Daoy (cell line): ENCODE results near the gene CSRP1. TPM values are rescaled to one million over a fixed set of nuclear protein-coding genes. Genes with fewer than 3 reads are reported as not detected.
"Not testable (repeated sequence)": the region's sequence is repeated elsewhere in the genome, so short reads cannot be mapped to it uniquely, and the experiment has no call there.

Experiments
- DNase-seq: peaks from one replicate; pipeline ENCODE4 v3.0.0-alpha.2; 2015; ENCODE audit warnings: low read depth
- total RNA-seq: library from RNA; depleted of rRNA; stranded (reverse); fragments of >200 nt; shearing (Covaris generic); gene quantifications from 2 replicates; pipeline ENCODE4 v1.2.3, GENCODE V29; 2014; rRNA removed

The CSRP1 gene
- 866 and 897 TPM in 2 replicates for total RNA-seq

- DNase-seq = peak; percentile 93
These were observed at the start of gene CSRP1 for GRCh38 chr1:201506557-201507359. Gene CSRP1, minus strand, starts transcription at chr1:201507123. Its CDS starts 10,820 bp downstream, at chr1:201496303.

- no peak for DNase-seq
These were observed 48.6 kb upstream of the CSRP1 start for GRCh38 chr1:201555593-201555945.

- DNase-seq = no peak
These were observed 48.1 kb upstream of the CSRP1 start for GRCh38 chr1:201554789-201555592.

GRCh38 chr1:201554190-201554600 is 47.3 kb upstream of the CSRP1 start:
- DNase-seq = no peak

- DNase-seq = no peak
These were observed 46.7 kb upstream of the CSRP1 start for GRCh38 chr1:201553496-201554189.

- peak; percentile 91 for DNase-seq
These were observed 46.0 kb upstream of the CSRP1 start for GRCh38 chr1:201552941-201553351.

DNA sequence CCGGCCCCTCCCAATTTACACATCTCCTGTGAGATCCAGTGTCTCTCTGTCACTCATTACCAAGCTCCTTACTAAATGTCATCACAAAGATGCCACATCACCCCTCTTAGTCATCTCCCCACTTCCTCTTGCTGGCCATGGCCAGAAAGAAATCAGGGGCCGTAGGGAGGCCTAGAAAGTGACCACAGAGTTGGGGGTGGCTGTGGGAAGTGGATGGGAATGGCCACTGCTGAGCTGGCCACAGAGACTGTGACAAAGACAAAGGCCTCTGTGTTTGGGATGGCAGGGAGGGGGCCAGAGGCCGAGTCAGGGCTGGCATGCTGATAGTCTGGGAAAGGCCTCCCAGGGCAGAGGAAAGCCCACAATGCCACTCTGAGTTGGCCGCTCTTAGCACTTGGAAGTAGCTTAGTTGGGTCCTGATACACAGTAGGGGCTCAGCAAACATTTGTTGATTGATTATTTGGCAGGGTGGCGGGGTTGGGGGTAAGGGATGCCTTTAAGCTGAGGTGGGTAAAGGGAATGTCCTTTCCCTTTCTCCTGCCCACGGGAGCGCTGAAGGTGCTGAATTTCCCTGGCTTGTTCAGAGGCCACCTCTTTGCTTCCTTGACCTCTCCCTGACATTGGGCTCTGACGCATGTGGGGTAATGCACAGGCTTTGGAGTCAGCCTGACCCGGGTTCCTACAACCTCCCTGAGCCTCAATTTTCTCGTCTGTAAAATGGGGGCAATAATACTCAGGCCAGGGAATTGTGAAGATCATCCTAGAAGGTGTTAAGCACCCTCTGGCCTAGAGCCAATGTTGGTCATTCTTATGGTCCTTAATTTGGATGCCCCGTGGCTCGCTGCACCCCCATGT is 45.2 kb upstream of the CSRP1 start:
- peak; percentile 88 for DNase-seq

GRCh38 chr1:201551096-201551495 is 44.2 kb upstream of the CSRP1 start:
- no peak for DNase-seq

DNA sequence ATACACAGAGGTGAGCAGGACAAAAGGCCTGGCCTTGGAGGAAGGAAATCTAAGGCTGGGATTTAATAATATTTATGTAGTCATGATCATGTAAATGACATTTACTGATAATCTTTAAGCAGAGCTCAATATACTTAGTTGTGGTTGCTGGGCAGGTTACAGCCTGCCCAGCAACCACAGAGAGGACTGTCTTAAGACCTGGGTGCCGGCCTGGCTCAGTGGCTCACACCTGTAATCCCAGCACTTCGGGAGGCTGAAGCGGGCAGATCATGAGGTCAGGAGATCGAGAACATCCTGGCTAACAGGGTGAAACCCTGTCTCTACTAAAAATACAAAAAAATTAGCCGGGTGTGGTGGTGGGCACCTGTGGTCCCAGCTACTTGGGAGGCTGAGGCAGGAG is 42.6 kb upstream of the CSRP1 start:
- not testable (repeated sequence) for DNase-seq

DNA sequence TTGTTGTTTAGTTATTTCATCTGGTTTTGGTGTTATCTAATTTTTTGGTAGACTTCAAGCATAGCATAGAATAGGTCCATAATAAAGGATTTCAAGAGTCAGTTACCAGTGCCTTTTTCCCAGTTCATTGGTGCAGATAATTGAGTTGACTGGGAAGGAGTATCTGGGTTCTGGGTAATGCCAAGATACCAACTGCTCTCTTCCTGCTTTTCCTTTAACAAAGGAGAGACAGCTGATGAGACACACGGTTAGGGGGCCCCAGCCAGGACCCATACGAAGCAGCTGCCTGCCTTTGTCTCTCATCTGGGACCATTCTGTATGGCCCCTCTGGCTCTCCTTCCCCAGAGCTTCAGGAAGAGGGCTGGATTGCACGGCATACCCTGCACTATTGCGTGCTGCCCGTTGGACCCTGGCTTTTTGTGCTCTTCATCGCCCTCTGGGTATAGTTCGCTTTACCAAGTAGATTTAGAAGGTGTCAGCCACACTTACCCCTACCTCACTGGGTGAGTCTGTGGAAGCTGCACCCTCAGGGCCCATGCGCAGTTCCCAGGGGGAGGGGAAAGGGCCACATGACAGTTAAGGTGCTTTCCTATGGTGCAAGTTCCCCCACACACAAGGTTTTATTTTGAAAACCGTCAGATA is 39.0 kb upstream of the CSRP1 start:
- no peak for DNase-seq

- no peak for DNase-seq
These were observed 37.8 kb upstream of the CSRP1 start for GRCh38 chr1:201544710-201545109.

DNA sequence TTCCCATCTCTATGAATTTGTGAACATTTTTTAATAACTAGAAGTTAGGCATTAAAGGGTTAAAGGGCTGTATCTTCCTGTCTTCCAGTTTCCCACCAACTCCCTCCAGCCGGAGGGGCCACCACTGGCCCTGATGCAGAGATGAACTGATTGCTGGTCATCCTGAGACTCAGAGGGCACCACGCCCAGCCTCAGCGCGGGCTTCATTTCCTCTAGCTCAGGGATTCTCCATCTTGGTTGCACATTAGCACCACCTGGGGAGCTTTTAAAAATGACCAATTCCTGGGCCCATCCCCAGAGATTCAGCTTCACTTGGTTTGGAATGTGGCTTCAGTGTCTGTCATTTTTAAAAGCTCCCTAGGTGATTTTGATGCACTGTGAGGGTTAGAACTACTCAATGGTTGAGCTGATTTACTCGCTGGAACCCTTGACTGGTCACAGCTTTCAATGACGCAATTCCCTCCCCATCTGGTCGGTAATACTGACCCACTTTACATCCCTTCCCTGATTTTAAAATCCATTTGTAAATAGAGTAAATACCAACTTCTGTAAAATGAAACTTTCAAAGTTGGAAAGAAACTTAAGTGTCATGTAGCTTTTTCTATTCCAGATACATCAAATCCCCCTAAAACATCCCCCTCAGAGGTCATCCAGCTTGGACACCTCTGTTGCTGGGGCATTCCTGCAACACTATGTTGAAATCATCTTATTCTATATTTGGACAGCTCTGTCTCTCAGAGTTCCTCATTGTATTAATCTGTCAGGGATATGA is 37.1 kb upstream of the CSRP1 start:
- no peak for DNase-seq

- peak; percentile 88 for DNase-seq
These were observed 35.5 kb upstream of the CSRP1 start for GRCh38 chr1:201542309-201543035.

GRCh38 chr1:201540846-201541735 is 34.2 kb upstream of the CSRP1 start:
- DNase-seq = no peak

- DNase-seq = peak; percentile 91
These were observed 32.9 kb upstream of the CSRP1 start for GRCh38 chr1:201539561-201540431.

DNA sequence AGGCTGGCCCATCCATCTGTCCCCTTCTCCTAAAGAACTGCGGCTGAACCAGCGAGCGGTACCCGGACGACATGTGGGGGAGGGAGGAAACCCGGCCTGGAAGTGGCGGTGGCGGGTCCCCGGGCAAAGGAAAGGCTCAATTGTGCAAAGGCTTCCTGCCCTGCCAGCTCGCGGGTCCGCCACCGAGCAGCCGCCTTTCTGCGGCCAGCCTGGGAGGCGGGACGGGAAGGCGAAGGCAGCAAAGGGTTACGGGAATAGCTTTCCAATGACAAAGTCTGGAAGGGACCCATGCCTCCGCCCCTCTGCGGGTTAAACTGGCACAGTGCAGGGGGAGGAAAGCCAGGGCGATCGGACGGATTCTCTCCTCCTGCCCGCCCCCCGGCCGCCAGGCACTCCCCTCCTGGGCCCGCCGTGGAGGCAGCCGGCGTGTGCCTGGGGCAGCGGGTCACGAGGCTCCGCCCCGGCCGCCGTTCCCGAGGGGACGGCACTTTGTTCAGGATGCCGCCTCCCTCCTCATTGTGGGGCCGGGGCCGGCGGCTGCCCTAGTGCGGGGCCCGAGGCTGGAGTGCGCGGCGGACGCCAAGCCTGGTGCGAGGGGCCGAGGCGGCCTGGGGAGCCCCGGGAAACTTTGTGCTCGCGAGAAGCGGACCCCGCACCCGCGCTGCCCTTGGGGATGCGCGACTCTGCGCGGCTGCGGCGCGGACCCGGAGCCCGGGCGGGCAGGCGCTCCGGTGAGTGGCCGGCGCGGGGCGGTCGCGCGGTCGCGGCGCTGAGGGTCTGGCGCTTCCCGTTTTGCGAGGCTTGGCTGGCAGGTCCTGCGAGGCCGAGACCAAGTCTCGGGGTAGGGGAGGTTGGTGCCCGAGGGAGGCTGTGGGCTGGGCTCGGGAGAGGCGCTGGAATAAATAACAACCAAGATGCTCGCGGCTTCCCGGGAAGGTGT is 32.0 kb upstream of the CSRP1 start, which contains the start of gene NAV1:
Gene NAV1, plus strand, starts transcription at position 516 of the 940 bp plus-strand sequence. CDS start 83,758 bp downstream, outside the sequence.
- peak; percentile 96 for DNase-seq
